Activated gamma-delta T cell treated with Interleukin-2 at 50 U/mL for 16 hours (primary cell): Measurements from ENCODE around the gene DNAJB6.

Source experiments
- DNase-seq: peaks from one replicate; pipeline ENCODE4 v3.0.0-alpha.2; 2020

DNAJB6 gene

DNA sequence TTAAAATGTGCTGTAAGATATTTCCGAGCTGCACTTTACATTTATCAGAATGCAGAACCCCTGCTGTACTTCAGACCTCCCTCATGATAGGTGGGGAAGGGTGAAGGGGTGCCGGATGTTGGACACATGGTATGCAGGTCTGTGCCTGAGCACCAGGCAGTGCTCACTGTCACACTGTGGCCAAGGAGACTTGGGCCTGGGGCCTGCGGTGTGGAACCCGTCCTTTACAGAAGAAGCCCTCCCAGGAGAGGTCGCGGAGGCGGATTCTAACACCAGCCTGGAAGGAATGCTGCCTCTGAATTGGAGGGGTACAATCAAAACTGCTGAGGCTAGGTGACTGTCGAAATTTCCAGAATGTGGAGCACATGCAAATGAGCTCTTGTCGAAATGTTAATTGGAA is 34.5 kb downstream of the DNAJB6 start:
- DNase-seq, result no peak

DNA sequence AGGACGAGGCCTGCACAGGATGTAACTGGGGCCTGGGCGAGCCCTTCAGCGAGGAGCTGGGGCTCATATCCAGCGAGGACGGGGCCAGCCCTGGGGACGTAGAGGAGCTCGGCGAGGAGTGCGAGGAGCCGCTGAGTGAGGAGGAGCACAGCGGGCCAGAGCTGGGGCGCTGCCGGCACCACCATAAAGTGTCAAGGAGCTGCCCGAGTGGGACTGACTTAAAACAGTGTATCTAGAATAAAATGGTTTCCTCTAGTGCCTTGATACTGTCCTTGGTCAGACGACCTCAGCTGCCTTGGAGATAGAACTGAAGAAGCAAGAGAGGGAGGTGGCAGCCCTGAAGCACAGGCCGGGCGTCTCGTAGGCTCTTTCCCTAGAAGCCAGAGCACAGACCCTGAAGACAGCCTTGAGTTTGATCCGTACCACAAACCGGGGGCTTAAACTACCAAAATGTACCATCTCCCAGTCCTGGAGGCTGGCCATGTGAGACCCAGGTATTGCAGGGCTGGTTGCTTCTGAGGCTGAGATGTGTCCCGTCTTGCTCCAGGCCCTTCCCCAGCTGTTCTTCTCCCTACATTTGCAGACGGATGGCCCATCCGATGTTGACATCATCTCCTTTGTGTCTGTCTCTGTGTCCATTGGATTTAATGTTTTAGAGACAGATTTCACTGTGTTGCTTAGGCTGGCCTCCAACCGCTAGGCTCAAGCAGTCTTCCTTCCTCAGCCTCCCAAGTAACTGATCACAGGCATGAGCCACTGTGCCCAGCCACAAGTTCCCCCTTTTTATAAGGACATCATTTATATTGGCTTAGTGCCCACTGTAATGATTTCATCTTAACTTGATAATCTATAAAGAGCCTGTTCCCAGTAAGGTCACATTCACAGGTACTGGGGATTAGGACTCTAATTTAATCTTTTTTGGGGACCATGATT is 35.8 kb downstream of the DNAJB6 start:
- no peak for DNase-seq

DNA sequence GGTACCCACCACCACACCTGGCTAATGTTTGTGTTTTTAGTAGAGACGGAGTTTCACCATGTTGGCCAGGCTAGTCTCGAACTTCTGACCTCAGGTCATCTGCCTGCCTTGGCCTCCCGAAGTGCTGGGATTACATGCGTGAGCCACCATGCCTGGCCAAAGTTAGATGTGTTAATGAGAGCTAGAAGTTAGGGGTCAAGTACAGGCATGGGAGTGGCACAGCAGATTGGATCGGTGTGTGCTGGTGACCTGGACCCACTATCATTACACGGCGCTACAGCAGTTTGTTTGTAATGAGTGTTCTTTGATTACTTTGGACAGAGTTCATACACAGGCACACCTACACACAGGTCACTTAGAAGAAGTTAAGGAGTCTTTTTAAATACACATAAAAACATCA is 36.7 kb downstream of the DNAJB6 start:
- DNase-seq, result no peak

GRCh38 chr7:157375410-157375809 is 38.6 kb downstream of the DNAJB6 start:
- no peak for DNase-seq

DNA sequence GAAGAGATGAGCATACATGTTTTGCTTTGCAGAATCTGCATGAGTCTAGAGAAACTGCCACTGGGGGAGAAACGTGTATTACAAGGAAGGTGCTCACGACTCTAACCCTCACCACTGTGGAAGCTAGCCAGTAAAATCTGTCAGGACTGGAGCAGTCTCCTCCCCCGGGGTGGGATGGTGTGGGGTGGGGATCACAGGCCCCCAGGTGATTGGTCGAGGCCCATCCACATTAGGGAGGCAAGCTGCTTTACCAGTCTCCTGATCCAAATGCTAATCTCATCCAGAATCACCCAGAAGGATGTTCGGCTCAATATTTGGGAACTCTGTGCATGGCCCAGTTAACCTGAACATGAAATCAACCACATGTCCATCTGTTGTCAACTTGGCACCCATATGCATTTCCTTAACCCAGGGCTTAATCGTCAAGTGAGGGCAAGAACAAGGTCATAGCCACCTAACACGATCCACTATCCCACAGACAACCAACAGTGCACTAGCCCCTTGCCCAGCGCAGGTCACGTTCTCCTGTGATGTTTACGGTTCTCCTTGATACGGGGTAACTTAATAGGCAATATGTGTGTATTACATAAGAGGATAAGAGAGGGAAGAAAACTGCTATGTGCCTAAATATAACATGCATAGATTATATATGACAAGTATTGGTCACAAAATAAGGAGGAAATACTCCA is 40.8 kb downstream of the DNAJB6 start:
- no peak for DNase-seq

GRCh38 chr7:157378390-157378789 is 41.6 kb downstream of the DNAJB6 start:
- no peak for DNase-seq

- no peak for DNase-seq
Measured at GRCh38 chr7:157379493-157379892, 42.7 kb downstream of the DNAJB6 start.

DNA sequence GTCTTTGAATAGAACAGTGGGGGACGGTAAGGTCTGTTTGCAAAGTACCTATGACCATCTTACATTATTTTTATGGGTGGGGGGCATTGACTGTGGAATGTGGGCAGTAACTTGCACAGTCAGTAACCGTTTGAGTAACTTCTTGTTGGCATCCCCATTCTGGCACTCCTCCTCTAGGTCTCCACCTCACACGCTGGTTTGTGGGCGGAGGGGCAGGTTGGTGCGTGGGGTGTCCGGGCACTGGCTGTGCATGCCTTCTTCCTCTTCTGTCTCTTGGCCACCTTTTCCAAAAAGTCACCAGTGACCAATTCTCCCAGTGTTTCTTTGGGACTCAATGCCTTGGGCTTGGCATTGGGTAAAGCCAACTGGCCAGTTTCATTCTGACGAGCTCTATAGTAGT is 43.6 kb downstream of the DNAJB6 start:
- no peak for DNase-seq

DNA sequence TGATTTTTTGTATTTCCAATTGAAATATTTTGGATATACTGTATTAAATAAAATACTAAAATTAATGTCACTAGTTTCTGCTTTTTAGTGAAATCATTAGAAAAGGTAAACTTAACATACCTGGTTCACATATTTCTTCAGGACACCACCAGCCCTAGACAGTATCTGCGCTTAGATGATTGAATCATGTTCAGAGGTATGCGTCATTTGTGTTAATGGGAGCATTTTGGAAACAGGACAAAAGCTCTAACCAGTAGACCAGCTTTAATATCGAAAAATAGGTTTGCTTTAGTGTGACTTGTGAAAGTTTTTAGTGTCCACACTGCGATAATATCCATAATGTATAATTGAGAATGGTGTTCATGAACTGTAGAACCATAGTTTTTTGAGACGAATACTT is 47.1 kb downstream of the DNAJB6 start:
- DNase-seq, result no peak

DNA sequence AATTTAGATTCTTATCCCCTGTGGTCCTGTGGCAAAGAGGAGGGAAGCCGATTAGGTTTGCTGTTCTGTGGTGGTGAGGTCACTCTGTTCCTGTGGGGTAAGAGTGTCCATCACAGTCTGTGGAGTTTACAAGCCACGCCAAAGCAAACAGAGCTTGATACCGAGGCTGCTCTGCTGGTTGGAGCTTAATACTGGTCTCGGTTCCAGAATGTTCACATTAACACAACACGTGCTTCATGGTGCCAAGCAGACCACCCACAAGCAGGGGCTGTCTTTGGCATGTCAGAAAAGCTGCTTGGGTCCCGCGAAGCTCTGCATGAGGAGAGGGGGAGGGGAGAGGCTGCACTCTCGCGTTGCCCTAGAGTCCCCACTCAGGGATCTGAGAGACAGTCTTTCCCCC is 47.5 kb downstream of the DNAJB6 start:
- DNase-seq, result no peak

DNA sequence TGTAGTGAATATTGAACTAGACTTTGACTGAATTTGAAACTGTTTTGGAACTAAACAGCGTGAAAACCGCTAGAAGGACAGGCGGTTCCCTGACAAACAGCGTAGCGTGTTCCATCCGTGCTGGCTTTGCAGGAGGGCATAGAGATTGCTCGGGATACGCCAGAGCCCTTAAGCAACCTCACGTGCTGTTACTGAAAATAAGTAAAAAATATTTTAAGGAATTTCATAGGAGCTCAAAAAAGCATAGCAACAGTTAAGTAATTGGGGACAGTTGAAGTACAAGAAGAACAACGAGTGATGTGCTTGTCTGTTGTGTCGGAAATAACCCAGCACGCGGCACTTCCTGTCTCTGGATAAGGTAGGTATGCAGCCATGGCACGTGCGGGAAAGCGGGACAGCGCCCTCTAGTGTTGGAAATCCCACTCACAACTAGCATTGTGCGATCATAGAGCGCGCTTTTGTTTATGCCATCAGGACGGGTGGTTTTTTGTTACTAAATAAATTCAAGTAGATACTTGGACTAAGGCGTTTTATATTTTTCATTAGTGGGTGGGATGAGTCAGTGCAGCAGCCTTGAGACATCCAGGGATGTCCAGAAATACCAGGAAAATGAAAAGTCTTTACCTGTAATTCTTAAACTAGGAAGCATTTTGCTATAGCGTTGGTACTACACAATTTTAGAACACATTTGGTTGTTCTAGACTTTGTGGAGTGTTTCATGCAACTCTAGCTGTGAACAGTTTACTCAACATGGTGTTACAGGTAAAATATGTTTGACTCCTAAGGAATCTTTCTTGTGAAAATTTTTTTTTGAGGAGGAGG is 50.4 kb downstream of the DNAJB6 start:
- DNase-seq, result peak; percentile 88

- DNase-seq, result no peak
Measured at GRCh38 chr7:157388301-157388700, 51.5 kb downstream of the DNAJB6 start.

GRCh38 chr7:157389951-157390730 is 53.3 kb downstream of the DNAJB6 start:
- peak; percentile 23 for DNase-seq

- no peak for DNase-seq
Measured at GRCh38 chr7:157391036-157391710, 54.4 kb downstream of the DNAJB6 start.

- DNase-seq, result no peak
Measured at GRCh38 chr7:157392256-157393037, 55.6 kb downstream of the DNAJB6 start.

- DNase-seq, result no peak
Measured at GRCh38 chr7:157394246-157395191, 57.7 kb downstream of the DNAJB6 start.

- DNase-seq, result no peak
Measured at GRCh38 chr7:157395206-157395605, 58.4 kb downstream of the DNAJB6 start.

- no peak for DNase-seq
Measured at GRCh38 chr7:157396316-157397035, 59.7 kb downstream of the DNAJB6 start.

GRCh38 chr7:157397036-157397720 is 60.4 kb downstream of the DNAJB6 start:
- no peak for DNase-seq
